WTC11 (cell line): ENCODE results near the gene PNMA1. TPM values are rescaled to one million over a fixed set of nuclear protein-coding genes. Genes with fewer than 3 reads are reported as not detected.
A peak's percentile ranks its signal among the peaks of the same experiment; 100 is the strongest.

Source experiments
- ATAC-seq: fragments of 200-7000 bp; cut with Tn5 transposase; 2 replicates; pipeline ENCODE4 v1.10.0; 2021; ENCODE audit warnings: mild to moderate bottlenecking, moderate library complexity
- CTCF ChIA-PET: fragments of 300-600 bp; sonication (Branson Sonifier 250); formaldehyde crosslinking; loops from one replicate; lab custom pipeline; 2021; ENCODE audit warnings: antibody characterized with exemption; lab: Charles Lee
- POLR2A ChIA-PET: fragments of 350-600 bp; sonication (Branson Sonifier 250); formaldehyde crosslinking; loops from one replicate; lab custom pipeline; 2021; ENCODE audit warnings: antibody characterized with exemption; lab: Charles Lee
- DNase-seq: peaks from one replicate; pipeline ENCODE4 v3.0.0; 2021; ENCODE audit warnings: low spot score
- H3K27ac Mint-ChIP-seq: 2 replicates; pipeline ENCODE4 v1.8.0; 2021; ENCODE audit warnings: mixed read lengths
- H3K27me3 Mint-ChIP-seq: 2 replicates; pipeline ENCODE4 v1.8.0; 2021; ENCODE audit warnings: low read depth, mild to moderate bottlenecking, moderate library complexity, mixed read lengths
- H3K36me3 Mint-ChIP-seq: 2 replicates; pipeline ENCODE4 v1.8.0; 2021; ENCODE audit warnings: mixed read lengths
- H3K4me1 Mint-ChIP-seq: 2 replicates; pipeline ENCODE4 v1.8.0; 2022; ENCODE audit warnings: mixed read lengths
- H3K4me3 Mint-ChIP-seq: 2 replicates; pipeline ENCODE4 v1.8.0; 2021; ENCODE audit warnings: mild to moderate bottlenecking, moderate library complexity, mixed read lengths
- H3K9me3 Mint-ChIP-seq: 2 replicates; pipeline ENCODE4 v1.8.0; 2021; ENCODE audit warnings: mixed read lengths
- ARID4B ChIP-seq: sonication (generic); formaldehyde crosslinking; IDR thresholded peaks from 2 replicates; pipeline ENCODE4 v1.8.0; 2023; ENCODE audit warnings: missing genetic modification reagents, mild to moderate bottlenecking, borderline replicate concordance
- CREM ChIP-seq: sonication (generic); formaldehyde crosslinking; IDR thresholded peaks from 2 replicates; pipeline ENCODE4 v1.8.1; 2022; ENCODE audit warnings: mild to moderate bottlenecking, missing genetic modification reagents, moderate library complexity
- ELF4 ChIP-seq: sonication (generic); formaldehyde crosslinking; IDR thresholded peaks from 2 replicates; pipeline ENCODE4 v1.8.1; 2022; ENCODE audit warnings: low read depth, mild to moderate bottlenecking, moderate library complexity, missing genetic modification reagents
- EMX1 ChIP-seq: fragments of 250-450 bp; sonication (Bioruptor Pico); IDR thresholded peaks from 2 replicates; pipeline ENCODE4 v1.8.0; 2021; ENCODE audit warnings: mild to moderate bottlenecking
- GRHL2 ChIP-seq: fragments of 250-450 bp; sonication (Bioruptor Pico); IDR thresholded peaks from 2 replicates; pipeline ENCODE4 v1.8.0; 2022; ENCODE audit warnings: mild to moderate bottlenecking, moderate library complexity; ENCODE audit not compliant: insufficient replicate concordance, severe bottlenecking
- GTF2I ChIP-seq: fragments of 250-450 bp; sonication (Bioruptor Pico); conservative IDR thresholded peaks from 2 replicates; pipeline ENCODE4 v1.4.0; 2021; ENCODE audit warnings: mild to moderate bottlenecking
- IRF2 ChIP-seq: sonication (generic); formaldehyde crosslinking; IDR thresholded peaks from 2 replicates; pipeline ENCODE4 v1.8.0; 2022; ENCODE audit warnings: low read depth, missing genetic modification reagents, borderline replicate concordance
- JUN ChIP-seq: sonication (generic); formaldehyde crosslinking; IDR thresholded peaks from 2 replicates; pipeline ENCODE4 v1.8.0; 2023; ENCODE audit warnings: mild to moderate bottlenecking, missing genetic modification reagents
- MAX ChIP-seq: sonication (generic); formaldehyde crosslinking; IDR thresholded peaks from 2 replicates; pipeline ENCODE4 v1.8.0; 2022; ENCODE audit warnings: mild to moderate bottlenecking, missing genetic modification reagents
- MYBL2 ChIP-seq: sonication (generic); formaldehyde crosslinking; IDR thresholded peaks from 2 replicates; pipeline ENCODE4 v1.8.1; 2023; ENCODE audit warnings: mild to moderate bottlenecking, moderate library complexity, missing genetic modification reagents
- NFE2L1 ChIP-seq: sonication (generic); formaldehyde crosslinking; IDR thresholded peaks from 2 replicates; pipeline ENCODE4 v1.8.1; 2023; ENCODE audit warnings: missing genetic modification reagents
- NR2C2 ChIP-seq: sonication (generic); formaldehyde crosslinking; IDR thresholded peaks from 2 replicates; pipeline ENCODE4 v1.8.0; 2022; ENCODE audit warnings: mild to moderate bottlenecking, missing genetic modification reagents
- PRRX2 ChIP-seq: fragments of 250-450 bp; sonication (Bioruptor Pico); IDR thresholded peaks from 2 replicates; pipeline ENCODE4 v1.8.0; 2021; ENCODE audit warnings: mild to moderate bottlenecking
- RORB ChIP-seq: fragments of 250-450 bp; sonication (Bioruptor Pico); IDR thresholded peaks from 2 replicates; pipeline ENCODE4 v1.9.0; 2021; ENCODE audit warnings: mild to moderate bottlenecking
- SP1 ChIP-seq: sonication (generic); formaldehyde crosslinking; conservative IDR thresholded peaks from 2 replicates; pipeline ENCODE4 v1.8.1; 2022; ENCODE audit warnings: missing genetic modification reagents
- TEAD4 ChIP-seq: sonication (generic); formaldehyde crosslinking; IDR thresholded peaks from 2 replicates; pipeline ENCODE4 v1.8.0; 2022; ENCODE audit warnings: mild to moderate bottlenecking, missing genetic modification reagents
- ZBTB21 ChIP-seq: sonication (generic); formaldehyde crosslinking; IDR thresholded peaks from 2 replicates; pipeline ENCODE4 v1.8.1; 2023; ENCODE audit warnings: mild to moderate bottlenecking, missing genetic modification reagents, borderline replicate concordance
- ZNF219 ChIP-seq: sonication (generic); formaldehyde crosslinking; IDR thresholded peaks from 2 replicates; pipeline ENCODE4 v1.8.0; 2023; ENCODE audit warnings: missing genetic modification reagents, mild to moderate bottlenecking, borderline replicate concordance
- ZNF232 ChIP-seq: sonication (generic); formaldehyde crosslinking; IDR thresholded peaks from 2 replicates; pipeline ENCODE4 v1.8.0; 2022; ENCODE audit warnings: mild to moderate bottlenecking, missing genetic modification reagents
- ZNF416 ChIP-seq: fragments of 250-450 bp; sonication (Bioruptor Pico); IDR thresholded peaks from 2 replicates; pipeline ENCODE4 v1.9.0; 2021; ENCODE audit warnings: mild to moderate bottlenecking, inconsistent platforms
- total RNA-seq: library from RNA; stranded (reverse); gene quantifications from 3 replicates; pipeline ENCODE4 v1.2.3, GENCODE V29; 2021
- TF ChIP-seq, protein P1 (sequence below): sonication (generic); formaldehyde crosslinking; IDR thresholded peaks from 2 replicates; pipeline ENCODE4 v1.8.1; 2023; ENCODE audit warnings: mild to moderate bottlenecking, missing genetic modification reagents
- TF ChIP-seq, protein P2 (sequence below): fragments of 200-600 bp; IDR thresholded peaks from 2 replicates; pipeline ENCODE4 v1.8.0; 2022; ENCODE audit warnings: antibody characterized with exemption

Gene PNMA1
- total RNA-seq, 1 experiment from 2014 or later = 46.0 TPM

DNA sequence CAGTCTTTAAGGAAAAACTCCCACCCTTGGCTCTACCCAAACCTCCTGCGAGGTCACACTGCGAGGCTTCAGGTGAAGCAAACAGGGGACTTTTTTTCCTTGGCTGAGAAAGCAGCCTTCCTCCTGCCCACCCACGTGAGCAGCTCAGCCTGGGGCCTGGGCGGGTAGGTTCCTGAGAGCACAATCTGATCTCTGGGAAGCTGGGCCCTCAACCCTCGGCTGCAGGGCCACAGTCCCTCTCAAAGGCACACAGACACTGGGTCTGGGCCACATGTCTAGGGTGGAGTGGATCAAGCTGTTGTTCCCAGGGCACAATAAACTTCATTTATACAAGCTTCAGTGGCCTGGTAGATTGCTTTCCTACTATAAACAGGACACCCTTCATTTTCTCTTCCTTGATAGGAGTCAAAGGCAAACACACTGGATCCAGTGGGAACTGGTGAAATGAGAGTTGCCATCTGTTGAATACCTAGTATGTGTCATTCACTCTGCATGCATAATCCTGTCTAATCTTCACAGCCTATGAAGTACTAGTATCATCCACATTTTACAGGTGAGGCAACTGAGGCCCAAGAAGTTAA, 41.3 kb upstream of the PNMA1 start:
- Mint-ChIP-seq H3K36me3 (no peaks in the 10 kb centered on the region), H3K9me3 (no peaks in the 10 kb centered on the region), H3K4me3 (no peak overlapping the region), H3K27me3 (peaks cover 13% of the 10 kb centered on the region), H3K4me1 (peaks cover 64% of the 10 kb centered on the region), H3K27ac (peak overlapping the region; percentile 91)
- ChIA-PET POLR2A (interaction anchor here (0.6 to 0.7 kb wide), 2 partner anchors 8 to 61 kb away, joined by 3 read pairs; no protein-coding TSS in a partner anchor), CTCF (interaction anchor here (0.6 to 3.7 kb wide), 6 partner anchors 12 to 27 kb away, joined by 3 to 27 read pairs (median 6); no protein-coding TSS in a partner anchor)
- TF ChIP-seq ZNF416 (CRISPR knock-in tag) (no peak), EMX1 (CRISPR knock-in tag) (no peak), RORB (CRISPR knock-in tag) (no peak), ZNF219 (CRISPR knock-in tag) (no peak), ARID4B (CRISPR knock-in tag) (no peak), ZBTB21 (CRISPR knock-in tag) (no peak), PRRX2 (no peak), NFE2L1 (CRISPR knock-in tag) (no peak), MYBL2 (CRISPR knock-in tag) (no peak), CREM (no peak), SP1 (CRISPR knock-in tag) (no peak)
- ATAC-seq (no peak), DNase-seq (no peak)

DNA sequence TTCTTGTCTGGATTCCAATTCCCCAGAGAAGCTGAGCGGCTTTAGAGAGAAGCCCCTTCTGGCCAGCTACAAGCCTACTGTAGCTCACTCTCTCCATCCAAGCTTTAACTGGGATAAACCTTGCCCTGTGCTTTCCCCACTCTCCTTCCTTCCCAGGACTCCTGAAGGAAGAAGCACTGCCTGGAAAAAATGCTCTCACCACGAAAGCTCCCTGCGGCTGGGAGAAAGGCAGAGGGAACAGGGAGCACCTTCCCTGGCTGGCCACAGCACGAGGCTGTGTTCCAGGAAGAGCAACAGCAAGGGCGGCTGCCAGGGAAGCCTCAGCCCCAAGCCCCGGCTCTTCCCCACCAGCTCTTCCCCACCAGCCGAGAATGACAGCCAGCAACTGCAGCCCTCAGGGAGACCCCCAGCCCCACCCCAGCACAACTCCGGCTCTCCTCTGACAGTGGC, 40.8 kb upstream of the PNMA1 start:
- CTCF ChIA-PET = interaction anchor here (0.6 to 3.7 kb wide), 8 partner anchors 11 to 181 kb away, joined by 3 to 27 read pairs (median 4); no protein-coding TSS in a partner anchor
- peaks cover 67% of the 10 kb centered on the region for H3K4me1 Mint-ChIP-seq
- peaks cover 12% of the 10 kb centered on the region for H3K27me3 Mint-ChIP-seq
- H3K27ac Mint-ChIP-seq = peak overlapping the region; percentile 91
- no peaks in the 10 kb centered on the region for H3K9me3 Mint-ChIP-seq
- no peak for TF ChIP-seq TEAD4 (CRISPR knock-in tag)
- TF ChIP-seq GTF2I (CRISPR knock-in tag) = no peak
- no peak for TF ChIP-seq NR2C2 (CRISPR knock-in tag)
- TF ChIP-seq IRF2 (CRISPR knock-in tag) = no peak
- no peak for TF ChIP-seq ELF4 (CRISPR knock-in tag)
- TF ChIP-seq CREM = no peak
- TF ChIP-seq, protein P1, sequence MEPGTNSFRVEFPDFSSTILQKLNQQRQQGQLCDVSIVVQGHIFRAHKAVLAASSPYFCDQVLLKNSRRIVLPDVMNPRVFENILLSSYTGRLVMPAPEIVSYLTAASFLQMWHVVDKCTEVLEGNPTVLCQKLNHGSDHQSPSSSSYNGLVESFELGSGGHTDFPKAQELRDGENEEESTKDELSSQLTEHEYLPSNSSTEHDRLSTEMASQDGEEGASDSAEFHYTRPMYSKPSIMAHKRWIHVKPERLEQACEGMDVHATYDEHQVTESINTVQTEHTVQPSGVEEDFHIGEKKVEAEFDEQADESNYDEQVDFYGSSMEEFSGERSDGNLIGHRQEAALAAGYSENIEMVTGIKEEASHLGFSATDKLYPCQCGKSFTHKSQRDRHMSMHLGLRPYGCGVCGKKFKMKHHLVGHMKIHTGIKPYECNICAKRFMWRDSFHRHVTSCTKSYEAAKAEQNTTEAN = no peak
- TF ChIP-seq JUN = no peak
- TF ChIP-seq GRHL2 (CRISPR knock-in tag) = no peak
- no peak for TF ChIP-seq MYBL2 (CRISPR knock-in tag)
- no peak for TF ChIP-seq ZBTB21 (CRISPR knock-in tag)
- TF ChIP-seq, protein P2, sequence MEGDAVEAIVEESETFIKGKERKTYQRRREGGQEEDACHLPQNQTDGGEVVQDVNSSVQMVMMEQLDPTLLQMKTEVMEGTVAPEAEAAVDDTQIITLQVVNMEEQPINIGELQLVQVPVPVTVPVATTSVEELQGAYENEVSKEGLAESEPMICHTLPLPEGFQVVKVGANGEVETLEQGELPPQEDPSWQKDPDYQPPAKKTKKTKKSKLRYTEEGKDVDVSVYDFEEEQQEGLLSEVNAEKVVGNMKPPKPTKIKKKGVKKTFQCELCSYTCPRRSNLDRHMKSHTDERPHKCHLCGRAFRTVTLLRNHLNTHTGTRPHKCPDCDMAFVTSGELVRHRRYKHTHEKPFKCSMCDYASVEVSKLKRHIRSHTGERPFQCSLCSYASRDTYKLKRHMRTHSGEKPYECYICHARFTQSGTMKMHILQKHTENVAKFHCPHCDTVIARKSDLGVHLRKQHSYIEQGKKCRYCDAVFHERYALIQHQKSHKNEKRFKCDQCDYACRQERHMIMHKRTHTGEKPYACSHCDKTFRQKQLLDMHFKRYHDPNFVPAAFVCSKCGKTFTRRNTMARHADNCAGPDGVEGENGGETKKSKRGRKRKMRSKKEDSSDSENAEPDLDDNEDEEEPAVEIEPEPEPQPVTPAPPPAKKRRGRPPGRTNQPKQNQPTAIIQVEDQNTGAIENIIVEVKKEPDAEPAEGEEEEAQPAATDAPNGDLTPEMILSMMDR = no peak
- no peak for TF ChIP-seq MAX (CRISPR knock-in tag)
- no peak for TF ChIP-seq ZNF232 (CRISPR knock-in tag)
- no peaks in the 10 kb centered on the region for H3K36me3 Mint-ChIP-seq
- DNase-seq = no peak
- POLR2A ChIA-PET = no interaction called here
- no peak overlapping the region for H3K4me3 Mint-ChIP-seq
- no peak; the same call in 1 of the 2 replicates for ATAC-seq
